GM18520 (cell line): Measurements from ENCODE around the gene CACNA1F.

Source experiments
- ATAC-seq: cut with Tn5 transposase; IDR thresholded peaks from one replicate; pipeline ENCODE4 v1.9.1; 2021; ENCODE audit not compliant: unreplicated experiment

CACNA1F gene

DNA sequence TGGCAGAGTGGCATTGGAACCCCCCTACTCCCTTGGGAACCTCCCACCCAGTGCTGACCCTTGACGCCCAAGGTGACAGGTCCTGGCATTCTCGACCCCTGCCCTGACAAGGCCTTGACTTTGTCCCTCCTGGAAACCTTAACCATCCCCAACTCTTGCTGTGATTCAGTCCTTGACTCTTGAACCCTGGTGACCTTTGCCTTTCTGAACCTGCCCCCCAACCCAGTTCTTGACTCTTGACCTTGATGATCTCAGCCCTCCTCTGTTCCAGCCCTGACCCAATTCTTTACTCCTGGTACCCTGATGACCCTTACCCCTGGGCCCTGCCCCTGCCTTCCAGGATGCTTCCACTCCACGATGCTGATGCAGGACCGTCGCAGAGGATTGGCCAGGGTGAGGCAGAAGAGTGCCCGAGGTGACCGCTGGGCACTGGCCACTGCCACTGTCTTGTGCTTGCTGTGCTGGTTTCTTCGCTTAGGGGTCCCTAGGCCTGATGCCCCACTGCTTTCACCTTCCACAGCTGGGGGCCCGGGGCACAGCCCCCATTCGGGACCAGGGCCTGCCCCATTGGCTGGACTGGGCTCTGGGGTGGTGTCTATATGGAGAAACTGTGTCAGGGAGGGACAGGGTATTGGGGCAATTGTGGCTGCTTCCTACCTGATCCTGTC lies 1.7 kb downstream of the CACNA1F start:
- ATAC-seq: no peak

GRCh38 chrX:49230500-49231232 lies 2.5 kb downstream of the CACNA1F start:
- no peak for ATAC-seq

GRCh38 chrX:49228185-49228584 lies 5.0 kb downstream of the CACNA1F start:
- no peak for ATAC-seq

GRCh38 chrX:49227726-49228125 lies 5.4 kb downstream of the CACNA1F start:
- no peak for ATAC-seq

DNA sequence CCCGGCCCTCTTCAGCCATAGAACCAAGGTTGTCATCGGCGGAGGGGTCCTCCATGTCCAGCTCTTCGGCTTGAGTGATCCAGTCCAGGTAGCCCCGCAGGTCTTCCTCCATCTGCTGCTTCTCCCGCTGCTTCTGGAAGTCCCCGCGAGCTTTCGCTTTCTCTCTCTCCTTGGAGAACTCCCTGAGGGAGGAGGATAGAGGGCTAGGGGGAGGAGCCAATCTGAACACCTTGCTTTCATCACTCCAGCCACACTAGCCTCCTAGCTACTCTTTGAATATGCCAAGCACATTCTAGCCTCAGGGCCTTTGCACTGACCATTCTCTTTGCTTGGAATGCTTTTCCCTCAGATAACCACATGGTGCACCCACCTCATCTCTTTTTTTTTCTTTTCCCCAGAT lies 6.2 kb downstream of the CACNA1F start:
- no peak for ATAC-seq

DNA sequence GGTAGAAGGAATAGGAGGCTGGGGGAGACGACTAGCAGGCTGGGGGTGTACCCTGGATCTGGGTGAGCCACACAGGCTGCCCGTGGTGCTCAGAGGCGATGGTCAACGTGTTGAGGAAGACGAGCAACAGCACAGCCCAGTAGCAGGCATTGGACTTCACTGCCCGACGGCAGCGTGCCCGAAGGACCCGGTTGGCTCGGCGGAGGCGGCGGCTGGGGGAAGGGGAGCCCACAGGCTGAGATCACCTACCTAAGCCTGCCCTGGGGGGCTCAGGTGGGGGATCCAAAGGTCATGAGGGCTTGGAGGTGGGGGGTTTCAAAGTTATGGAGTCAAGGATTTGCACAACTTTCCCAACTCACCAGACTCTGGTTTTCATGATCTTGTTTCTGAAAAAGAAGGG lies 7.3 kb downstream of the CACNA1F start:
- ATAC-seq: no peak

GRCh38 chrX:49221868-49222267 lies 11.3 kb downstream of the CACNA1F start:
- ATAC-seq: no peak

DNA sequence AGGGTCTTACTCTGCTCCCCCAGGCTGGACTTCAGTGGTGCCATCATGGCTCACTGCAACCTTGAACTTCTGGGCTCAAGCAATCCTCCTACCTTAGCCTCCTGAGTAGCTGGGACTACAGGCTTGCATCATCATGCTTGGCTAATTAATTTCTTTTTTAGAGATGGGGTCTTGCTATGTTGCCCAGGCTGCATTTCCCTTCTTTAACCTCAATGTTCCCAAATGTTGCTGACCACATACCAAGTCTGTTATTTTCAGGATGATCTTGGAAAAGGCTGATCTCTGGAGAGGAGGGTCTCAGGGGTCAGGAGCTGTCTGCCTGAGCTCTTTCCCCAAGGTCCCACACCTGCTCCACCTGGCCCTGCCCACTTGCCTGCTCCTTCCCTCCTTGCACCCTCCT lies 13.0 kb downstream of the CACNA1F start:
- ATAC-seq: no peak

GRCh38 chrX:49214996-49215526 lies 18.1 kb downstream of the CACNA1F start:
- no peak for ATAC-seq

GRCh38 chrX:49214416-49214815 lies 18.7 kb downstream of the CACNA1F start:
- ATAC-seq: no peak

GRCh38 chrX:49212861-49213260 lies 20.3 kb downstream of the CACNA1F start:
- ATAC-seq: no peak

- no peak for ATAC-seq
Observed at GRCh38 chrX:49212209-49212608, 20.9 kb downstream of the CACNA1F start.

DNA sequence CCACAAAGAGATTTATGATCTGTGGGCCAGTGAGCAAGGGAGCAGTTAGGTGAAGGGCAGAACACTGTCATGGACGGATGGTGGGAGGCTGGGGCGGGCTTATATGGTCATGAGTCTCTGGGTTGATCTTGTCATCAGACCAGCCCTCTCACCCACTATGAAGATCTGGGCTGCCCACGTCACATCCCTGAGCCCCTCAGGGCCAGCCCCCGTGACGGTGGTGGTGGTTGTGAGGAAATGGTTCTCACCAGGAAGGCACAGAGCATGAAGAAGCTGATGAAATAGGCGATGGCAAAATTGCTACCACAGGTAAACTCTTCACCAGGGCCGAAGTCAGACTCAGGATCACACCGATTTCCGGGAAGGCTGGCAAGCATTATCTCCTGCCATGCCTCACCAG lies 22.1 kb downstream of the CACNA1F start:
- no peak for ATAC-seq

DNA sequence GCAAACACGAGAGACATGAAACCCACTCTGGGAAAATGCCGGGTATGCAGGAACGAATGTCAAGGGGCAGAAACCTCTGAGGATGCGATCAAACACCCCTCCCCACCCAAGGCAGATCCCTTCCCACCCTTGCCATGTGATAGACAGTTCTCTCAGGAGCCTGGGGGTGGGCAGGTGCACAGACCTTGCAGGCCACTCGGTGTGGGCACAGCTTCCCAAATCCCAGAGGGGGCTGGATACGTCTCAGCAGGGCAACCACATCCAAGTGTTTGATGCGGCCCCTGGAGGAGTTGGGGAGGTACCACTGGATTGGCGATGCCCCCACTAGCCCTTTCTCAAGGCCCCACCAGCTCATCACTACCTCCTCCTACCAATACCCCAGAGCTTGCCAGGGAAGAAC lies 22.7 kb downstream of the CACNA1F start:
- no peak for ATAC-seq

DNA sequence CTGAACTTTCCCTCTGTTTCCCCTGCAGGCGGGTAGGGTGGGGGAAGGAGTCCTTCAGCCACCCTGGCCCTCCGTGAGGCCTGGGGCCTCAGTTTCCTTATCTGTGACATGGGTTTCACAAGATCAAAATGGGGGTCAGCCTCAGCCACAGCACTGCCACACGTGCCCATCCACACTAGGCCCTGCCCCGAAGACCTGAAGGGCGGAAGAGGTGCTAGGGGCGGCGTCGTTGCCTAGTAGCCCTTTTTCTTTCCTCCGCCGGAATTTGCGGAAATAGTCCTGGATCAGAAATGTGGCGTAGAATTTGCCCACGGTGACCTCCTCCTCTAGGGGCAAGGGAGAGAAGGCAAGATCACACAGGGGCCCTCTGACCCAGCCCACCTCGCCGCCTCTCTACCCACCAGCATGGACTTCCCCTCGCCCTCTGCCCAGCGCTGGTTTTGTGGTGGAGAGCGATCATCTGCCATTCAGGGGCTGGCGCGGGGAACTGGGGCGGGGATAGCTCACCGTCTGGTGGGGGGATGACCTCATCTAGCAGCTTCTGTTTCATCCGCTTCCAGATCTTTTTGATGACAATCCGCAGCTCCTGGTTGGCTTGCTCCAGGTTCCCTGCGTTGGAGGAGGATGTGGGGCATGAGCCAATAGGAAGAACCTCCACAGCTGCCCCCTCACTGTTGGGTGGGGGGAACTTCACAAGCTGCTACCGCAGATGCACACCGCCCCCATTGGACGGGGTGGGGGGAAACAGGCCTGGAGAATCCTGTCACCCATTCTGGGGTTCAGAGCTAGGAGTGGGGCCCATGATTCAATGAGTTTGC lies 23.5 kb downstream of the CACNA1F start:
- ATAC-seq: no peak

- no peak for ATAC-seq
Observed at GRCh38 chrX:49208399-49208798, 24.7 kb downstream of the CACNA1F start.

DNA sequence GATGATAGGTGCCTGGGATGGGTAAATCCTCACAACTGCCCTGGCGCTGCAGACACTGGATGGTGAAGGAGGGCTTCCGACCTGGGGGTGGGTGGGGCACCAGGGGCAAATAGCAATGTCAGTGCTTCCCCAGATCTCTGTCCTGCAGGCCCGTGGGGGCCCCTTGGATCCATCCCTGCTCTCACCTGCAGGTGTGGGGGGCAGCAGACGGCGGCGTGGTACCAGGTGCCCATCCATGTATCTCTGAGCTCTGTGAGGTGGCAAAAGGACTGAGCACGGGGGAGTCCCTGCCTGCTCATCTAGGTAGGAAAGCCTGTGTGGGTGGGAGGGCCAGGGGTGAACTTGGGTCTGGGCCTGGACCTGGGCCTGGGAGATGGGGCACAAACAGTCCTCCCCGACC lies 26.6 kb downstream of the CACNA1F start:
- no peak for ATAC-seq

GRCh38 chrX:49205443-49205842 lies 27.7 kb downstream of the CACNA1F start:
- ATAC-seq: no peak

- no peak for ATAC-seq
Observed at GRCh38 chrX:49204709-49205108, 28.4 kb downstream of the CACNA1F start.

DNA sequence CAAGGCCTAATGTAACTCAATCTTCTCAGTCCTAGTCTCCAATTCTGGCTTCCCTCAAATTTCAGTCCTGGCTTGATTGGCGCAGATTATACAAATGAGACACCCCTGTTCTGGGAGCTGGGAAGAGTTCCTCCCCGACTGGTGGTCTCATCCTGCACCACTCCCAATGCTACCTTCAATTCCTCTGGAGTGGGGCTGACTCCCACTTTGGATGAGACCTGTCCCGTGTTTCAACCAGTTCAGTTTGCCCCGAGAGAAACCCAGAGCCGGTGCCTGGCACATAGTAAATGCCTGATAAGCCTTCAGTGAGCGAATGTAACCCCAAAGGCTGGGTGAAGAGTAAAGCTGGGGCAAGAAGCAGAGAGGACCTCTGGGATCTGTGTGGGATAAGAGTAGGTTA lies 29.1 kb downstream of the CACNA1F start:
- no peak for ATAC-seq

DNA sequence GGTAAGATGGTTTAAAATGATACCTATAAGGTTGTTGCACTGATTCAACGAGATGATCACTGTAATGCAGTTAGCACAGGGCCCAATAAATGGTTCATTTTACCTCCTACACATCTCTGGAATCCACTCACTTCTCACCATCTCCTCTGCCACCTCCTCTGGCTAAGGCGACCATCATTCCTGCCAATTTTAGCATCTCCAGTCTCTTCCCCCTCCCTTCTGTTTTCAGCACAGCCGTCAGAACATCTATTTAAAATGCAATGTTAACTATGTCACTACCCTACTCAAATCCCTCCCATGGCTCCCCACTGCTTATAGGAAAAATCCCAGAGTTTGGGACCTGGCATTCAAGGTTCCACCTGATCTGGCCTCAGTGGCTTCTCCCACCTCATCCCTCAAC lies 29.6 kb downstream of the CACNA1F start:
- no peak for ATAC-seq

- no peak for ATAC-seq
Observed at GRCh38 chrX:49202022-49202421, 31.1 kb downstream of the CACNA1F start.
